NT2/D1 (cell line): Measurements from ENCODE around the gene SHISAL2A.

Experiments used
- SUZ12 ChIP-seq: IDR thresholded peaks from 2 replicates; pipeline ENCODE4 v1.6.1; 2011; ENCODE audit not compliant: insufficient read length, insufficient read depth; ENCODE audit errors: extremely low read depth
- ZNF274 ChIP-seq: IDR thresholded peaks from 2 replicates; pipeline ENCODE4 v1.6.1; 2011; ENCODE audit warnings: mild to moderate bottlenecking, low read depth, low read length

DNA sequence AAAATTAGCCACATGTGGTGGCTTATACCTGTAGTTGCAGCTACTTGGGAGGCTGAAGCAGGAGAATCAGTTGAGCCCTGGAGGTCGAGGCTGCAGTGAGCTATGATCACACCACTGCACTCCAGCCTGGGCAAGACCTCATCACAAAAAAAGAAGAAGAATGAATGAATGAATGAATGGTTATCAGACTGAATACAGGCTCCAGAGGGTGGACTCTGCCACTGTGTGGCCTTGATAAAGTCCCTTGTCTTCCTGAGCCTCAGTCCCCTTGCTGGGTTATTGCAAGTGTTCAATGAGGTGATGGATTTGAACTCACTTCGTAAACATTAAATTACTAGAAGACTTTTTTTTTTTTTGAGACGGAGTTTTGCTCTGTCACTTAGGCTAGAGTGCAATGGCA lies 24.7 kb downstream of the SHISAL2A start:
- TF ChIP-seq SUZ12 = no peak
- TF ChIP-seq ZNF274 = no peak
